Measurements from ENCODE around the gene FASTKD2. TPM values are rescaled to one million over a fixed set of nuclear protein-coding genes. Genes with fewer than 3 reads are reported as not detected.

The FASTKD2 gene
- total RNA-seq (10 to 100 TPM; 37.5 to 39.7 TPM), polyA plus RNA-seq (24.9 TPM)

DNA sequence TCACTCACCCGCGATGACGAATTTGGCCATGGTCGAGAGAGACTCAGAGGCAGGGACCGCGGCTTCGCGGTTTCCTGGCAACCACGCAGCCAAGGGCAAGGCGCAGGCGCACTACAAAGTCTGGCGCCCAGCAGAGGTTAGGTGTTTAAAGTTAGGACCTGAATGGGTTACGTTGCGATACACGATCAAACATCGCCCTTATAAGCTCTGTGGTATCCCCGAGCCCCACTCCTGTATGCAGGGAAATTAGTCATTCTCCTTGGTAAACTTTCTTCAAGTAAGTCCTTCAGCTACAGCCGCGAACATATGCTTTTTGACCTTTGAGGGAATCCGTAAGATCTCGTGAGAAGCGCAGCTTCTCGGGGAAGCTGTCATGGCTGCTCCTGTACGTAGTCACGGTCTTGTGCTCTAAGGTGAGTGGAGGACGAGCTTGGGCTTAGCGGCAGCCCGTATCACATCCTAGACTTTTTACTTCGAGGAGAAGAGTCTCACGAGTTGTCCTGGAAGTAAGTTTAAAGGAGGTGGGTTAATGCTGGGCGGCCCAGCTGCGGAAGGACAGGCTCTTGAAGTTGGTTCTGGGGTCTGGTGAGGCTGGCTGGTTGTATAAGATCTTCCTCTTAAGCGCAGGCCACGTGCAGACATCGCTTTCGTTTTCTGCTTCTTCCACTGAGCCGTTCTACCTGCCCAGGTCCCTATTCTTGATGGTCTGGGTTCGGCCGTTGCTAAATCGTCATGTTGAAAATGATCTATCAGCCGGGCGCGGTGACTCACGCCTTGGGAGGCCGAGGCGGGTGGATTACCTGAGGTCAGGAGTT is at the start of gene FASTKD2, which contains the start of gene MDH1B:
FASTKD2 (plus strand) TSS at position 365 of the 815 bp plus-strand sequence. CDS start 1,088 bp downstream, outside the sequence.
MDH1B (minus strand) TSS at position 87 of the 815 bp plus-strand sequence; CDS start at position 30, 57 bp downstream.
- no peaks in the 10 kb centered on the region for H3K36me3 ChIP-seq (ENCODE audit: insufficient read depth, low read length)
- CTCF ChIA-PET = interaction anchor here (0.8 to 1.5 kb wide), 4 partner anchors 15 to 19 kb away, joined by 3 read pairs; no protein-coding TSS in a partner anchor
- H3K4me3 ChIP-seq (ENCODE audit: low read length) = peak within 1 kb of the TSS; percentile 72
- Mint-ChIP-seq H3K9me3 (no peaks in the 10 kb centered on the region), H3K36me3 (peaks cover 0 to 36% (median 11%) of the 10 kb centered on the region in 3 donors), H3K4me3 (peak within 1 kb of the TSS in 6 of 7 donors; percentile 92 to 96 (median 96)), H3K27ac (peak within 1 kb of the TSS; percentile 90 to 98 (median 98)), H3K4me1 (peaks cover 36 to 47% (median 46%) of the 10 kb centered on the region in 3 donors), H3K27me3 (peaks cover 0 to under 1% of the 10 kb centered on the region in 2 donors)
- no peaks in the 10 kb centered on the region for H3K9me3 ChIP-seq (ENCODE audit: low read length)
- peak within 1 kb of the TSS; percentile 87 for H3K27ac ChIP-seq (ENCODE audit: low read depth, low read length)
- H3K4me1 ChIP-seq (ENCODE audit: insufficient read depth, low read length) = peaks cover 23% of the 10 kb centered on the region
- peak; percentile 71 to 89 (median 86) for DNase-seq
- no peaks in the 10 kb centered on the region for H3K27me3 ChIP-seq (ENCODE audit: insufficient read depth, low read length, poor library complexity, severe bottlenecking)
- POLR2A ChIA-PET = interaction anchor here (1.0 to 1.7 kb wide), 3 partner anchors 861 to 1501 kb away, joined by 3 to 9 read pairs (median 3); partner anchors contain the start of genes CCNYL1, METTL21A and PIKFYVE

DNA sequence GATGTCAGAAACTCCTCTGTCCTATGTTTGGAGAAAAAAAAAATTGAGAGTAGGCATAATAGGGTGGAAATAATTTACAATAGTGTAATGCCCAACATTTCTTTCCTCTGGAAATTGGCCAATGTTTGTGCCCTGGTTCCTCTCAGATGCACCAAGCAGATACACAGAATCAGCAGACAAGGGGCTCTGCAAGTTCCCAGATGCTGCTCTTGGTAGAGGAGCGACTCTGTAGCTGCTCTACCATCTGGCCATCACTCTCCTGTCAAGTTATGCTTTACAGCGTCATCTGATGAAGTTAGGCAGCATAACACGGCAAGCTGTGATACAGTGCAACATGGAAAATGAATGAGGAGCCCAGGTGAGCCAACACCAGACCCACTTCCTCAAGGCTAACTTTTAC is 48.8 kb upstream of the FASTKD2 start:
- peaks cover 0 to 3% (median 0%) of the 10 kb centered on the region in 5 donors for H3K9me3 Mint-ChIP-seq
- DNase-seq = no peak
- Histone ChIP-seq H3K4me1 (ENCODE audit: insufficient read depth, low read length) (no peaks in the 10 kb centered on the region), H3K4me3 (ENCODE audit: low read length) (no peak overlapping the region), H3K36me3 (ENCODE audit: insufficient read depth, low read length) (no peaks in the 10 kb centered on the region), H3K9me3 (ENCODE audit: low read length) (no peaks in the 10 kb centered on the region), H3K27me3 (ENCODE audit: insufficient read depth, low read length, poor library complexity, severe bottlenecking) (no peaks in the 10 kb centered on the region), H3K27ac (ENCODE audit: low read depth, low read length) (no peak overlapping the region)
- POLR2A ChIA-PET = no interaction called here
- H3K27me3 Mint-ChIP-seq = peaks cover 21 to 34% of the 10 kb centered on the region in 2 donors
- H3K27ac Mint-ChIP-seq = no peak overlapping the region
- H3K36me3 Mint-ChIP-seq = no peaks in the 10 kb centered on the region
- H3K4me1 Mint-ChIP-seq = no peaks in the 10 kb centered on the region
- no peak overlapping the region for H3K4me3 Mint-ChIP-seq
- CTCF ChIA-PET = no interaction called here

DNA sequence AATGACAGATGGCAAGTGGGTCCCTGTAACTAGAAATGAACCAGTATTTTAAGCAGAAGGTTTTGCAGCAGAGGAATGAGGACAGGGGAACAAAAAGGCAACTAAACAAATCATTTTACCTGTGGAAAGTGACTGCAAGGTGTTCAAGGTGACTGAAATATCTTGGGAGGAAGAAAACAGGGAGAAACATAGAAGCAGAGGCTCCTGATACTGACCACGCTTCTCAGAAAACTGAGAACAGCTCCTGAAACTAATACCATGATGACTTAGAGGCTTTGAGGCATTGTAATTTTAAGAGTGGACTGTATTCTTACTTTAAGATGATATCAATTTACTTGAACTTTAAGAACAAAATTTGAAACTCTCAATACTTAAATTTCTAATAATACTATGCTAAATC is 47.1 kb upstream of the FASTKD2 start, which contains the start of gene DYTN:
DYTN (minus strand) TSS at position 101 of the 400 bp plus-strand sequence. CDS start 117 bp downstream, outside the sequence.
- H3K9me3 ChIP-seq (ENCODE audit: low read length) = no peaks in the 10 kb centered on the region
- H3K36me3 Mint-ChIP-seq = no peaks in the 10 kb centered on the region
- no peaks in the 10 kb centered on the region for H3K27me3 ChIP-seq (ENCODE audit: insufficient read depth, low read length, poor library complexity, severe bottlenecking)
- peaks cover 0 to 6% (median 0%) of the 10 kb centered on the region in 5 donors for H3K9me3 Mint-ChIP-seq
- CTCF ChIA-PET = no interaction called here
- no peak within 1 kb of the TSS for H3K4me3 ChIP-seq (ENCODE audit: low read length)
- H3K36me3 ChIP-seq (ENCODE audit: insufficient read depth, low read length) = no peaks in the 10 kb centered on the region
- H3K27me3 Mint-ChIP-seq = peaks cover 21 to 38% of the 10 kb centered on the region in 2 donors
- no peak within 1 kb of the TSS for H3K27ac Mint-ChIP-seq
- no peak within 1 kb of the TSS for H3K4me3 Mint-ChIP-seq
- no peak within 1 kb of the TSS for H3K27ac ChIP-seq (ENCODE audit: low read depth, low read length)
- no peak for DNase-seq
- no peaks in the 10 kb centered on the region for H3K4me1 ChIP-seq (ENCODE audit: insufficient read depth, low read length)
- POLR2A ChIA-PET = no interaction called here
- no peaks in the 10 kb centered on the region for H3K4me1 Mint-ChIP-seq

DNA sequence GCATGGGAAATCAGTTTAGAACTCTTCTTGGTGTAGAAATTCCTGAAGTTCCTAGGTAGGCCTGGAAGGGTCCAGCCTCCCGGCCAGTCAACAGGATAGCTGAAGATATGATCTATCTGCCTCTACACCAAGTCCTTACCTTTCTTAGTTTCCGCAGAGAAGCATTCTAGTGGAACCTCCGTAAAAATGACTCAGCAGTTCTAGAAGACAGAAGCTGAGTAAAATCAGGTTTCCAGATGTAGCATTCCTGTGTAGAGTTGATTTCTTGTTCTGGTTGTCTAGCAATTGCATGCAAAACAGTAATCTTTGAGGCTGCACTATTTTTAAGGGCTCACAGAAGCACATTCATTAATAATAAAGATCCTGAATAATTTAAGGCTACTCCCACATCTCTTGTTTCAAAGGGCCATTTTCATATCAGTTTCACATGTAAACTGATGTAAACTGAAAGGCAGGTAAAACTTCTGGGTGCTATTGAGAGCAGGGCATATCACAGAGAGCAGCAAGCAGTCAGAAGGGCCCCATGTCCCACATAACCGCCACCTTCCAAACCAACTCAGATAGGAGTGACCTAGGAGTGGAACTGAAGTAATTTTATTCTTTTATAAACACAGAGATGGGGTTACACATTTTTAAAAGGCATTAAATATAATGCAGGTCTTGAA is 44.0 kb upstream of the FASTKD2 start:
- Mint-ChIP-seq H3K27ac (no peak overlapping the region), H3K9me3 (peaks cover 0 to 6% (median 0%) of the 10 kb centered on the region in 5 donors), H3K4me3 (no peak overlapping the region), H3K36me3 (no peaks in the 10 kb centered on the region), H3K4me1 (no peaks in the 10 kb centered on the region), H3K27me3 (peaks cover 16 to 32% of the 10 kb centered on the region in 2 donors)
- no peaks in the 10 kb centered on the region for H3K36me3 ChIP-seq (ENCODE audit: insufficient read depth, low read length)
- H3K27me3 ChIP-seq (ENCODE audit: insufficient read depth, low read length, poor library complexity, severe bottlenecking) = no peaks in the 10 kb centered on the region
- no peaks in the 10 kb centered on the region for H3K4me1 ChIP-seq (ENCODE audit: insufficient read depth, low read length)
- CTCF ChIA-PET = no interaction called here
- POLR2A ChIA-PET = no interaction called here
- H3K4me3 ChIP-seq (ENCODE audit: low read length) = no peak overlapping the region
- DNase-seq = no peak
- H3K9me3 ChIP-seq (ENCODE audit: low read length) = no peaks in the 10 kb centered on the region
- H3K27ac ChIP-seq (ENCODE audit: low read depth, low read length) = no peak overlapping the region

DNA sequence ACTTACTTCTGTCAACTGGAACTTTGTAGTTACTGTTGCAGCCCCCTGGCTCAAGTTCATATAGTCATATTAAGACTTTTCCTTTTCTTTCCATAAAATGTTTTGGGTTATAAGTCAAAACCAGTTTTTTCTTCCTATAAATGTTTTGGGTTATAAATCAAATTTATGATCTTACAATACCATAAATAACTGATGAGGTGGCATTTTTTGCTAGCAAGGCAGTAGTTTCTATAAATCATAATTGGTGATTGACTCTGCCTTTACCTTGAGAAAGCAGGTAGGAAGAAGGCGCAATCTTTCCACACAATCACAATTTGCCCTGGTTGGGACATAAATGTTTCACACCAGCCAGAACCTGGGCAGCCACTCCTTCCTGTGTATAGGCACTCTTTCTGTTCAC is 42.1 kb upstream of the FASTKD2 start:
- peaks cover 0 to 6% (median 0%) of the 10 kb centered on the region in 5 donors for H3K9me3 Mint-ChIP-seq
- CTCF ChIA-PET = no interaction called here

DNA sequence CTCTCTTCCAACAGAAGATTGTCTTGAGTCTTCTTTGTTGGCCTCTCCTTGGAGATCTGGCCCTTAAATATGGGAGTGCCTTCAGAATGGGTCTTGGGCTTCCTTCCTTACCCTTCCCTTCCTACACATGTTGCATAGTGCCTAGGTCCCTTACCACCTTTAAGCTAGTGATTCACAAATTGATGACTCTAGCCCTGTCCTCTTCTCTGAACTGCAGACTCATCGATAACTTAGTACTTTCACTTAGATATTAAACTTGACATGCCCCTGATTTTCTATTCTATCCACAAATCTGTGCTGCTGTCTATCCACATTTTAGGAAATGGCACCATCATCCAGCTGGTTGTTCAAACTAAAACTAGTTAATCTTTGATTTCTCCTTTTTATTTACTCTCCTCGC is 38.1 kb upstream of the FASTKD2 start:
- H3K4me1 ChIP-seq (ENCODE audit: insufficient read depth, low read length) = no peaks in the 10 kb centered on the region
- Mint-ChIP-seq H3K9me3 (peaks cover 0 to under 1% (median 0%) of the 10 kb centered on the region in 5 donors), H3K36me3 (no peaks in the 10 kb centered on the region), H3K27me3 (peaks cover 11 to 43% of the 10 kb centered on the region in 2 donors), H3K27ac (no peak overlapping the region), H3K4me3 (no peak overlapping the region), H3K4me1 (no peaks in the 10 kb centered on the region)
- no peaks in the 10 kb centered on the region for H3K36me3 ChIP-seq (ENCODE audit: insufficient read depth, low read length)
- DNase-seq = no peak
- H3K9me3 ChIP-seq (ENCODE audit: low read length) = no peaks in the 10 kb centered on the region
- POLR2A ChIA-PET = no interaction called here
- no peak overlapping the region for H3K4me3 ChIP-seq (ENCODE audit: low read length)
- CTCF ChIA-PET = no interaction called here
- H3K27ac ChIP-seq (ENCODE audit: low read depth, low read length) = no peak overlapping the region
- H3K27me3 ChIP-seq (ENCODE audit: insufficient read depth, low read length, poor library complexity, severe bottlenecking) = no peaks in the 10 kb centered on the region

More for the DNA sequence above, 42.1 kb upstream of the FASTKD2 start:
- Histone ChIP-seq H3K4me1 (ENCODE audit: insufficient read depth, low read length) (no peaks in the 10 kb centered on the region), H3K27ac (ENCODE audit: low read depth, low read length) (no peak overlapping the region), H3K36me3 (ENCODE audit: insufficient read depth, low read length) (no peaks in the 10 kb centered on the region), H3K4me3 (ENCODE audit: low read length) (no peak overlapping the region), H3K27me3 (ENCODE audit: insufficient read depth, low read length, poor library complexity, severe bottlenecking) (no peaks in the 10 kb centered on the region), H3K9me3 (ENCODE audit: low read length) (no peaks in the 10 kb centered on the region)
- no peak for DNase-seq
- POLR2A ChIA-PET = no interaction called here
- no peaks in the 10 kb centered on the region for H3K4me1 Mint-ChIP-seq
- H3K27ac Mint-ChIP-seq = no peak overlapping the region
- H3K27me3 Mint-ChIP-seq = peaks cover 9 to 34% of the 10 kb centered on the region in 2 donors
- H3K4me3 Mint-ChIP-seq = no peak overlapping the region
- no peaks in the 10 kb centered on the region for H3K36me3 Mint-ChIP-seq

DNA sequence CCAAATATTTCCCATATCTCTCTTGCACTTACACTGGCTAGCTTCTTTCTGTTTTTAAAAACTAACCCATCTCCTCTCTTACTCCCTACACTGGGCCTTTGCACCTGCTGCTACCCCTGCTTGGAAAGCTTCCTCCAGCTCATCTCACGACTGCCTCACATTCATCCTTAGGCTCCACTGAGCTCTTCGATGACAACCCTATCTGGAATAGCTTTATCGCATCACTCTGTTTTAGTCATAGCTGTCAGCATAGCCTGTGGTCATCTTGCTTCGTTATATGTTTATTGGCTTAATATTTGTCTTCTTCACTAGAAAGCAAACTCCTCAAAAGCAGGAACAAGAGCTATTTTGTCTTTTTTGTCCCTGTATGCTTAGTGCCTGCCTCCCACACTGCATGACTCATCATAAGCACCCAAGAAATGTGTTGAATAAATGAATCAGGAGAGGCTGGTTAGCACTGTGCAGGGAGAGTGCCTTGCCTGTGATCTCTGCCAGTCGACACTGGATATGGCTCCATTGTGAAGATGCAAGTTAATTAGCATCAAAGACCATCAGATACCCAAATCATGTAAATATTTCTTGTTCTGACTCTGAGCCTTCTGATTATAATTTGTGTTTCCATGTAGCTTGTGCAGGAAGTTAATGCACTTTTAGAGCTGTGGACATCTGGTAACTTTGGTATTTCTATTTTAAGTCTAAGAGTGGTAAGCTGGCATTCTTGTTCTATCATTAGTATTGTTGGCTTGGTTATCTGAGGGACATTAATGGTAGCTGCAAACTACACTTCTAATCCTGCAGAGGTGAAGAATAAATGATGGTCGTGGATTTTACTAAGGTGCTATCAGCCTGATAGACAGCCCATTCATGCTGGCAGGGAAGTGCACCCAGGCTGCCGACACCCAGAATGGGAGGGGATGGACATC is 36.9 kb upstream of the FASTKD2 start:
- Histone ChIP-seq H3K4me1 (ENCODE audit: insufficient read depth, low read length) (no peaks in the 10 kb centered on the region), H3K4me3 (ENCODE audit: low read length) (no peak overlapping the region), H3K36me3 (ENCODE audit: insufficient read depth, low read length) (no peaks in the 10 kb centered on the region), H3K9me3 (ENCODE audit: low read length) (no peaks in the 10 kb centered on the region), H3K27ac (ENCODE audit: low read depth, low read length) (no peak overlapping the region), H3K27me3 (ENCODE audit: insufficient read depth, low read length, poor library complexity, severe bottlenecking) (no peaks in the 10 kb centered on the region)
- no peak overlapping the region for H3K27ac Mint-ChIP-seq
- peaks cover 0 to 2% (median 0%) of the 10 kb centered on the region in 5 donors for H3K9me3 Mint-ChIP-seq
- ChIA-PET POLR2A (no interaction called here), CTCF (no interaction called here)
- peaks cover 11 to 46% of the 10 kb centered on the region in 2 donors for H3K27me3 Mint-ChIP-seq
- no peak for DNase-seq
- no peaks in the 10 kb centered on the region for H3K36me3 Mint-ChIP-seq
- H3K4me3 Mint-ChIP-seq = no peak overlapping the region
- H3K4me1 Mint-ChIP-seq = no peaks in the 10 kb centered on the region

Measured in CD8-positive, alpha-beta memory T cell (primary cell).